Stimulated activated CD4-positive, alpha-beta T cell treated with anti-CD3 and anti-CD28 coated beads, TNF-alpha, amount 100 ng/mL, for 4 hours (primary cell): ENCODE results near the gene SCFD2.
"Not testable (repeated sequence)": the region's sequence is repeated elsewhere in the genome, so short reads cannot be mapped to it uniquely, and the experiment has no call there.

Experiments
- DNase-seq, 3 experiments: peaks; one replicate each; pipeline ENCODE4 v3.0.0-alpha.2; 2020; ENCODE audit warnings: low read depth in 3 of 3

Gene SCFD2

DNA sequence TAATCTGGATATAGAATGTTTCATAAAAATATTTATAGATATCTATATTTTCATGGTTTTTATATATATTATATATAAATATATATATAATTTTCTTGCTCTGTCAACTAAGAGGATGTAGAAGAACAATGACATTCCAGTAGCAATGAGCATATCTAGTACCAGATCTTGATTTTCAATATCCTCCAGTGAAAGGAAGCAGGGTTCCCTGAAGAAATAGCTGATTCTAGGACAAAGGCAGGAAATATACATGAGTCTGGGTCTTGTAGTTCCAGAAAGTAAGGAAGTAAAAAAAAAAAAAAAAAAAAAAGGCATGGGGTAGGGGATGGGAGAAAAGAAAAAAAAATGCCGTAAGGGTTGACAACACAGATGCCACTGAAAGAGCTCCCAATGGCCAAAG is 262.4 kb downstream of the SCFD2 start:
- DNase-seq, result no peak

DNA sequence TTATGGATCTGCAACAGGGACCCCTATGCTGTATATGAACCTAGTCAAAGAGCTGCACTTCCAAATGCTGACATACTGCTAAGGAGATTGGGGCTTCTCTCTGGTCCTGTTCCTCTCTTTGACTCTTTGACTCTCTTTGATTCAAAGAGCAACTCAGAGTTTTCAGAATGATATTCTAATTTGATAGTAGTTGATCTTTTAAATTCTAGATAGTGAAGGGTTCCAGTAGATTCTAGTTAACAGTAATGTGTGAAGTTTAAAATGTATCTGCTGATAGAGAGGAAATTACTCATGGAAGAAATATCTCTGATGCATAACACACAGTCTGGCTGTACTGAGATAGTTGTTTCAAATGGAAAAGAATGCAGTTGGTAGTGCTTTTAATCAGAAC is 264.7 kb downstream of the SCFD2 start:
- no peak for DNase-seq

DNA sequence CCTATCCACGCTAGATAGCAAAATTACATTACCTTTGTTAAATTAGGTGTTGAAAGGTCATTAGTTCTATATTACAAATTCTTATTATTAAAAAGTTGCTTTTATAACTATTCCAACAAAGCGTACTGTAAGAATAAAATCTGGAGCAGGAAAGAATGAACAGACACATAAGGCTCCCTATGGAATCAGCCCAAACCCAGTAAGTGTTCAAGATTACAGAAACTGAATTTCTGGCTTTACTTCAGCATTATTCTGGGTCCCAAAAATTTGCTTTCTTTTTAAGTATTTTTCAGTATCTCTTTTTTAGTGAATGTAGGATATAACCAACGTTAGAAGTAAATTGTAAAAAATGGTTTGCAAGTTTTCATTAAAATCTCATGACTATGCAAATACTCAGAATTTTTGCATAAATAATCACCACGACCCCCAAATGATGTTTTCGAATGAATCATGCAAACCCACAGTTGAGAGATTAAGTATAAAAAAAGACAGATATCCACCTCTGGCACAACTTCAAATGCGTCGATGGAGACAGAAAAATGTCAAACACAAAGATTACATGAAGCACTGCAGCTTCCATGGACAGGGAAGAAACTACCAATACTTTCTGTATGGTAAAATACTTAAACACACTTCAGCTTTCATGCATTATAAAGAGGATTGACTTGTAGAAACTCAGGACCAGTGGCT is 265.2 kb downstream of the SCFD2 start:
- DNase-seq, result no peak

DNA sequence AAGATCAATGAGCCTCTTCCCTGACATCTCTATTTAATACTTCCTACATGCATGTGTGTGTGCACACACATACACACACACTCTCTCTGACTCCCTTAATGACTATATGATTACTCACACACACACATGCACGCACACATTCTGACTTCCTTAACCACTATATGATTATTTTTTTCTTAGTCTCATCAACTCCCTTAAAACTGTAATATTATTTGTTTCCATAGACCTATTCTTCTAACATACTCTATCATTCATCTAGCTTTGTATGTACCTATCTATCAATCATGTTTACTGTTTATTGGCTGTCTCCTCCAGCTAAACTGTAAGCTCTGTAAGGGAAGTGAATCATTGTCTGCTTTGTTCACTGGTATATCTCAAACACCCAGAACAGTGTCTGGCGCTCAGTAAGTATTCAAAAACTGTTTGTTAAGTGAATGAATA is 267.2 kb downstream of the SCFD2 start:
- no peak for DNase-seq

DNA sequence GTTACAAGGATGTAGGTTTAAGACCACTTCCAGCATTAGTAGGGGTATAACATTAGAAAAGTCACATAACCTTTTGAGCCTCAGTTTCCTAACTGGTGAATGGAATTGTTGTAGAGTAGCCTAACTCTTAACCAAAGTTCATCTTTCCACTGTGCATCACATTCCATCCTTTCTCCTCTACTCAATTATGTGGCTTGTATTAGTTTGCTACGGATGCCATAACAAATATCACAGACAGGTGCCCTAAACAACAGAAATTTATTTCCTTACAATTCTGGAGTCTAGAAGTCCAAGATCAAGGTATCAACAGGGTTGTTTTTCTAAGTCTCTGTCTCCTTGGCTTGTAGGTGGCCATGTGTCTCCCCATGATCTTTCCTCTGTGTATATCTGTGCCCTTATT is 271.8 kb downstream of the SCFD2 start:
- no peak for DNase-seq

DNA sequence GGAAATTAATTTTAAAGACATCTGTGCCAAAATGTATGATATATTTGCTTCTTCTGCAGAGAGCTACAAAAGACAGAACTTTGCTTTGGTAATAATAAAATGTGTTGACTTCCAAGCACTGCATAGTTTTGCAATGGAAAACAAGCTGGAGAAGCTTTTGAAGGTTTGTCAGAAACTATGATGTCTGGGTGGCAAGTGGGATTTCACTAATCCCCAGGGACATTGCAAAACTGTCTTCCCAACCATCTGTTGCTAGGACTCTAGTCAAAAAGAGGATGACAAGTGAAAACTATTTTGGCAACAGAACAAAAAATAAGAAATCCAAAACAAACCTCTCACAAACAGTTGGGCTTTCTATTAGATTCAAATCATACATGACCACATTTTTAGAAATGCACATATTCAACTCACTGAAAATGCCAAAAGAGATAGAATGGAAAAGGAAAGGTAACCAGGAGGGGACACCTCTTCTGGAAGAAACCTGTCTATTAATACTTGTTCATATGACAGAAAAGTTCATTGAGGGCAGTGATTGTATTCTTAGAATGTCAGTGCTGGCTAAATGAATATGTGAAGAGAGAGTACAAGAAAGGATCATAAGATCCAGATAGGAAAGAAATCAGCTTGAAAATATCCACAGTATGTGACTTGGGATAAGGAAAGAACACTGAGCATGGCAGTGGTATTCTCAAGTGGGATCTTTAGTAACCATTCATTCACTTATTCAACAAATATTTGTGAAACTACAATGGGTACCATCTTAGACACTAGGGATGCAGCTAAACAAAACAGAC is 275.7 kb downstream of the SCFD2 start:
- no peak for DNase-seq

DNA sequence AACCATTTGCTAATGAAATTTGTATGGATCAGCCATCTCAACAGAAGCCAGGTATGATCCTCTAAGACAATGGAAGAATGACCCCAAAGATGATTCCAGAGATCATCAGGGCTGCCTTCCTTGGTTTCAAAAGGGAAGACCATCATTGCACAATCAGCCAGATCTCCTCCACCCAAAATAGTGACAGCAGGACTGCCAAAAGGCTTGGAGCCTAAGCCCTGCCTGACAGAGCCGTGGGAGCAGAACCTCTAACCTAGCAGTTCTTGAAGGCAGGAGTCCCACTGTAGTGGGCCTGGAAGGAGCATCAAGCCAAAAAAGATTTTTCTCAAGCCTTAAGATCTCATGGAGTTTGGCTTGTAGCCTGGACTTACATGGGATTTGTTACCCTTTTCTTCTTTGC is 277.7 kb downstream of the SCFD2 start:
- DNase-seq, result no peak

DNA sequence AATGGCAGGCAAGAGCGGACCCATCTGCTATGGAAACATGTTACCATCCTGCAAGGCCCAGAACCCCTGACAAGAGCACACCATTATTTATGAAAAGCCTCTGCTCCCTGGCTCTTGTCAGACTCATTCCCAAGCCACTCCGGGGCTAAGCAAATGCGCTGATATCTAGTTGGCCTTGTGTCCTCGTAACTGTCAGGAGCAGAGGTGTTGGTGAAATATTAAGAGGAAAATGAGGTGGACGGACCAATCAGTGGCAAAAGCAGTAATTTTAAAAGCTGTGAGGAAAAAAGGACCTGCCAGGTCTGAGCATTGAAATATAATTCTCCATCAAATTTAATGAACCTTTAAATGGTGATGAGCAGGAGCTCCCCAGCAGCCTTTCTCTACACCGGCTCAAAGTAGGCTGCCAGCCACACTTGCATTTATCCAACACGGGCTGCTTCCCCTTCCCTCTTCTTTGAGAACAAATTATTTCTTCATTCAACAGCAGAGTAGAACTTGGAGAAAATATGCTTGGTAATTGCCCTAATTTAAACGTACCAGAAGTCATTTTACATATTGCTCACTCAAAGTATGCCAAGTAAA is 289.4 kb downstream of the SCFD2 start:
- DNase-seq, result no peak

DNA sequence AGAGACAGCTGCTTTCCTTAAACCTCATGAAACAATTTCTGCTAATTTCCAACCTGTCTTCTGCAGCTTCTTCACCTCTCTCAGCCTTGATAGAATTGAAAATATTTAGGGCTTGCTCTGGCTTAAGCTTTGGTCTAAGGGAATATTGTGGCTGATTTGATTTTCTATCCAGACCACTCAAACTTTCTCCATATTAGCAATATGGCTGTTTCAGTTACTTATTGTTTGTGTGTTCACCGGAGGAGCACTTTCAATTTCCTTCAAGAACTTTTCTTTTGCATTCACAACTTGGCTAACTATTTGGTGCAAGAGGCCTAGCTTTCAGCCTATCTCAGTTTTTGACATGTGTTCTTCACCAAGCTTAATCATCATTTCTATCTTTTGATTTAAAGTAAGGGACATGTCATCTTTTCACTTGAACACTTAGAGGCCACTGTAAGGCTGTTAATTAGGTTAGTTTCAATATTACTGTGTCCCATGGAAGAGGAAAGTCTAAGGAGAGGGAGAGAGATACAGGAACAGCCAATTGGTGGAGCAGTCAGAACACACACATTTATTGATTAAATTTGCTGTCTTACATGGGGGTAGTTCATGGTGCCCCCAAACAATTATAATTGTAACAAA is 290.6 kb downstream of the SCFD2 start:
- DNase-seq, result no peak

DNA sequence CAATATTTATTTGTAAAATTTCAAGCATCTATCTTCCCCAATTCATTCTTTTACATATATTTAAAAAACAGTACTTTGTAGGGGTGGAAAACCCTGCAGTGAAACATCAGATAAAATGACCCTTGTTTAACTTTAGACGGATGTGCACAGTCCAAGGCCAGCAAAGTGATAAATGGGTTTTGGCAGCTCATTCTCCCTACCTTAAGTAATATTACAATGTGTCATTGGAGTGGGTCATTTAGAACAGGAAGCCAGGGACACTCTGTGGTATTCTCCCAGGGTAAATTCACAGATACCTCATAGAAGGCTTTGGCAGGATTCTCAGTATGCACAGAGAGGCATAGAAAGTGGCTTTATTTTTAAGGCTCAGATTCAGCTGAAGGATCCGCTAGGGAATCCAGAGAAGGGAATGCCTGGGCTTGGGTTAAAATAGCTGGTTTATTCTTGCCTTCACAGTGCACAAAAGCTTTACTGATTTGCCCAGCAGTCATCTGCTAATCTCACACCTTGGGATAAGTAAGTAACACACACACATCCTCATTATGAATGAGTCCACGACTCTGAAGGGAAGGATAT is 297.0 kb downstream of the SCFD2 start:
- no peak for DNase-seq

DNA sequence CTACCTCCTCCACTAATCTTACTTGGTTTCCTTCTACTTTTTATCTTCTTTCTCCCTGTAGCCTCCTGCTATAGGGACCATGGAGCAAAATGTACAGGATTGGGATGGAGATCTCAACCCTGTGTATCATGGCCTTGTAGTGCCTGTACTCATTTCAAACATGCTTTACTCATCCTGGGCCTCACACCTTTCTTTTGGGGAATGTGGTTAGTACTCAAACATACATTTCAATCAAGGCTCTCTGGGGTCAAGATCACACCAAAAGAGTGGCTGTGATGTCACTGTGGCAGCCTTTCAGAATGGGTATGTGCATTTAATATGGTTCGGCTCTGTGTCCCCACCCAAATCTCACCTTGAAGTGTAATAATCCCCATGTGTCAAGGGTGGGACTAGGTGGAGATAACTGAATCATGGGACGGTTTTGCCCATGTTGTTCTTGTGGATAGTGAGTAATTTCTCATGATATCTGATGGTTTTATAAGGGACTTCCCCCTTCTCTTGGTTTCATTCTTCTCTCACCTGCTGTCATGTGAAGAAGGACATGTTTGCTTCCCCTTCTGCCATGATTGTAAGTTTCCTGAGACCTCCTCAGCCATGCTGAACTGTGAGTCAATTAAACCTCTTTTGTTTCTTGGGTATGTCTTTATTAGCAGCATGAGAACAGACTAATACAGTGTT is 298.6 kb downstream of the SCFD2 start:
- no peak for DNase-seq

DNA sequence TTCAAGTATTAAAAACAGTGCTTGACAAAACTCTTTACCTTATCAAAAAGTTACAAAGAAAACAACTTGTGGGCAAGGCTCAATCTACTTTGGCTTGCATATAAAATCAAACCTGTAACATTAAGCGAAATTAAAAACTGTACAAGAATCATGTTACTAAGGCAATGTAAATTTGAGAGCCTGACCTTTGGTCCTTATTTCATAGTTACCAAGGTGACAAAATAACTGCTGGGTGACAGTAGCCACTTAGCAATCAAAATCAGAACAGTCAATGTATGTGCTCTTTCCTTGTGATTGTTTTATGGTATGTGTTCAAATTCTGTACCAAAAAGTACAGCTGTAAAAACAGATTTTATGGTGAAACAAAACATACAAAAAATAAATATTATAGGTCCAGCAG is 299.7 kb downstream of the SCFD2 start:
- DNase-seq, result no peak

DNA sequence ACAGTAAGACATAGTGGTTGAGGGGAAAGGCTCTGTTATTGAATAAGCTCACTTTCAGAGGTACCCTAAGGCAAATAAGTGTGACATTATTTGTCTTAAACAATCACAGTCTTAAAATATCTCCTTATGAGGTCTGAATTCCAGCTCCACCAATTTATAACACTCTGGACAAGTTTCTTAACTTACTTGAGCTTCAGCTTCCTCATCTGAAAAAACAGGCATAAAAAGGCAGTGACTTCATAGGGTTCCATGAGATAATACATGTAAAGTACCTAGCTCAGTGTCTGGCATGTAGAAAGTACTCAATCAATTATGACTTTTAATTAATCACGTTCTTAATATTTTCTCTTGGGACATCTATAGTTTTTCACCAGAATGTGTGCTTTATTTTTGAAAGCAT is 301.3 kb downstream of the SCFD2 start:
- DNase-seq, result no peak

DNA sequence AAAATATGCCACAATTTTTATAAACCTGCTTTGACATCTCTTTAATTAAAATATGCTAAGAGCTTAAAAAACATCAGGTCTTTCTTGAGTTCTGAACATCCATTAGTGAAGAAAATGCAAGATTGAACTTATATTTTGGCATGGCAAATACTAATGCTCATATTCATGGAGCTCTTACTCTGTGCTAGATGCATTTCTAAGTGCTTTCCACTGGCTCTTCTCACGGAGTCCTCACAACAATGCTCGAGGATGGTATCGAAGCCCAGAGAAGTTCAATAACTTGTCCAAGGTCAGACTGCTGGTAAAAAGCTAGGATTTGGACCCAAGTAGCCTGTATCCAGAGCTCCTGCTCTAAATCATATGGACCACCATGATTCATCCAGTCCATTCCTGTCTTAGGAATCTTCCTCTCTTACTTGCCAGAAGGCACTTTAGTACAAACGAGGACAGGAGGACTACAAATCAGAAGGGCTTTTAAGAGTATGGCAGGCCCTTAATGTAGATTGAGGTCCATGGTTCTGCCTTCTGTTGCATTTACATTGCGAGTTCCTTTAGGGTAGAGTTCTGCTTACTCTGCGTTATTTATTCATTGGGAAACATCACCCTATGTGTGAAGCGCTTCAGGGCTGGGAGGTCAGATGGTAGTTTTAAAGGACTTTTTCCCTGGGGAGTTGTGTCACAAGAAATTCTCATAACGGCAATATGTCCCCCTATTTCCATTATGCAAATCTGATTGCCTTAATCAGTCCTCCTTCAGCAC is 304.6 kb downstream of the SCFD2 start:
- DNase-seq, result no peak

DNA sequence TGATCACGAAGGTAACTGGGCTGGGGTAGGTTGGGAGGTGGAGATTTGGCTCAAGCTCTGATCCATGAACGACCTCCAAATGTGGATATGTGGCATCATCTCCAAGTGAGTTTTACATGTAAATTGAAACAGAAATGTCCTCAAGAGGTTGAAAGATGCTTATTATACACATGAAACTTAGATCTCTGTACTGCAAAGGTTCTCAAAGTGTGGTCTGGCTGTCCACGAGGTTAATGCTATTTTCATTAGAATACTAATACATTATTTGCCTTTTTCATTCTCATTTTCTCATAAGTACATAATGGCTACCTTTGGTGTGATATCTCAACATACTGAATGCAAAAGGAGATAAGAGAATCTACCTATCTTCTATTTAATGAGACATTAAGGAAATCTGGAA is 305.6 kb downstream of the SCFD2 start:
- no peak for DNase-seq

DNA sequence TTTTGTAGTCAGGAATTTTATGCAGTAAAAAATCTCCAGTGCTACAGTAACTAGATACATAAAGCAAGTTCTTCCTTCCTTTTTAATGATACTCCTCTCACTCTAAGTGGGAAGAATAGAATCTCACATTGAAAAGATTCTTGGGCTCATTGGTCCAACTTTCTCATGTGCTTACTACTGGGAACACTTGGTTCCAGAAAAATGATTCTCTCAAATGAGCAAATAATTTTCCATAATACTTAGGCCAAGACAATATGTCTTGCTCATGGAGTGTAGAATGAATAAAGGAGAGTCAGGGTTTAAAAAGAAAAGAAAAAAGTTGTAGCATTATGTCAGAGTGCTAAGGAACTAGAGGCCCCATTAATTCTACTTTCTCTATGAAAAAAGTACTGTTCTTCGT is 306.0 kb downstream of the SCFD2 start:
- DNase-seq, result no peak

DNA sequence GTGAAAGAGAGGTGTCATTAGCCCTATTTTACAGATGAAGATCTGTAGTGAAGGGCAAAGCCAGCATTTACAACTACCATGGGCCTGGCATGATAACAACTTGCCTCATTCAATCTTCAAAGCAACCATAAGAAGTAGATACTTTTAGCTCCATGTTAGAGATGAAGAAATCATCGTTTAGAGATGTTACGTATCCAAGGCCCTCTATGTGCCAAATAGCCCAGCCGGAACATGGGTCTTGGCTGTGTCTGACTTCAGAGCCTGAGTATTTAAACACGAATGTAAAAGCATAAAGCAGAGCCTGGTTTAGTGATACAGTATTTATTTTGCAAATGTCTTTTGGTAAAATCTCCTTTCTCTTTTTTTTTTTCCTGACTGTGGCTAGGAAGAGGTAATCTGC is 306.6 kb downstream of the SCFD2 start:
- no peak for DNase-seq

DNA sequence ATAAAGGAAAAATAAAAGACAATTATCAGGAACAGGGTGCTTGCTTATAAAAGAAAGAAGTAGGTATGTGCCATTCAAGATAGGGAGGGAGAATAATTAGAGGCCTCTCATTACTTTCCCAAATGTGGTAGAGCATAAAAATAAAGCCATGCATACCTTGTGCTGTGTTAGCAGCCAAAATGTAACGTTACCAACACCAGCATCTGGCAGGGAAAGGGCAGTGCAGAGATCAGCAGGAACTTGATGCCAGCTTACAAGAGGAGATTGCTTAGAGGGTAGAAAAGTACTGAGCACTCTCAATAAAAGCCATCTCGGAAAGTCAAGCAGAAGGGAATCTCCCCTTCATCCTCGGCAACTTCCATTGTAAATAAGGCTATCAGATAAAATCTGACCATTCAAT is 308.2 kb downstream of the SCFD2 start:
- no peak for DNase-seq

DNA sequence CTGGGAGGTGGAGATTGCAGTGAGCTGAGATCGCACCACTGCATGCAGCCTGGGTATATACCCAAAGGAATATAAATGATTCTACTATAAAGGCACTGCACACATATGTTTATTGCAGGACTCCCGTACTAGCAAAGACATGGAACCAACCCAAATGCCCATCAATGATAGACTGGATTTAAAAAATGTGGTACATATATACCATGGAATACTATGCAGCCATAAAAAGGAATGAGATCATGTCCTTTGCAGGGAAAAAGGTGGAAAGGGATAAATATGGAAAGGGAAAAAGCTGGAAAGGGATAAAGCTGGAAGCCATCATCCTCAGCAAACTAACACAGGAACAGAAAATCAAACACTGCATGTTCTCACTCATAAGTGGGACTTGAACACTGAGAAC is 308.8 kb downstream of the SCFD2 start:
- DNase-seq, result not testable (repeated sequence)

DNA sequence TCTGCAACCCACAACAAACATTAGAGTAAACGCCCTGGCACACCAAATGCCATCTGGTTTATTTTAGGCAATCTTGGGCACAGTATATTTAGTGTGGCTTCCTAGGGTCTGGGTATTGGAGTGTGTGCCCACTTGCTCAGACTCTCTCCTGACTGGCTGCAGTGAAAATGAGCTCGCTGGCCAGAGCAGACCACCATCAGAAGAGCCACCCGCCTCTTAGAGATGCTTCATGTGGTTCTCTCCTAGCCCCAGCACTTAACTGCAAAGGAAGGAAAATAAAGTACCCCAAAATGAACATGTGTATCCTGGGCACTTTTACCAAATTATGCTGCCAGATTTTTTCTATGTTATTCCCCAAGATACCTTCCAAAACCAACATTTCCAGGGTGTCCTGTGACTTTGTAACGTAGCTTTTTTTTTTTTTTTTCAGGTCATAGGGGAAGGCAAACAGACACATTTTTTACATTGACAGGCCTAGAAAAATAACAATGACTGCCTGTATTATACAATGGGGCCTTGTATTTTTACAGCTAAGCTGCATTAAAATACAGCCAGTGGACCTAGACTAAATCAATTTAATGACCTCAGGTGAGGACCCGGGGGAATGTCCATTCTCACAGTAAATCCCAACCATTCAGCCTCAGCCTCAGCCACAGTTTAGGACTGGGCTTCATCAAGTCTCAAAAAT is 310.0 kb downstream of the SCFD2 start:
- no peak for DNase-seq
